NB4 (cell line): ENCODE results near the gene GPC5.

ENCODE experiments used
- CTCF ChIP-seq: IDR thresholded peaks from one replicate; pipeline ENCODE4 v1.5.1; 2012; ENCODE audit warnings: low read depth, low read length
- POLR2A ChIP-seq: IDR thresholded peaks from 2 replicates; pipeline ENCODE4 v1.6.1; 2011; ENCODE audit warnings: mild to moderate bottlenecking; ENCODE audit not compliant: insufficient read length; ENCODE audit errors: extremely low read depth

GRCh38 chr13:92805766-92806165 is 1407.3 kb downstream of the GPC5 start:
- TF ChIP-seq CTCF (no peak), POLR2A (no peak)
